Measurements from ENCODE around the gene AOPEP.

Gene AOPEP

DNA sequence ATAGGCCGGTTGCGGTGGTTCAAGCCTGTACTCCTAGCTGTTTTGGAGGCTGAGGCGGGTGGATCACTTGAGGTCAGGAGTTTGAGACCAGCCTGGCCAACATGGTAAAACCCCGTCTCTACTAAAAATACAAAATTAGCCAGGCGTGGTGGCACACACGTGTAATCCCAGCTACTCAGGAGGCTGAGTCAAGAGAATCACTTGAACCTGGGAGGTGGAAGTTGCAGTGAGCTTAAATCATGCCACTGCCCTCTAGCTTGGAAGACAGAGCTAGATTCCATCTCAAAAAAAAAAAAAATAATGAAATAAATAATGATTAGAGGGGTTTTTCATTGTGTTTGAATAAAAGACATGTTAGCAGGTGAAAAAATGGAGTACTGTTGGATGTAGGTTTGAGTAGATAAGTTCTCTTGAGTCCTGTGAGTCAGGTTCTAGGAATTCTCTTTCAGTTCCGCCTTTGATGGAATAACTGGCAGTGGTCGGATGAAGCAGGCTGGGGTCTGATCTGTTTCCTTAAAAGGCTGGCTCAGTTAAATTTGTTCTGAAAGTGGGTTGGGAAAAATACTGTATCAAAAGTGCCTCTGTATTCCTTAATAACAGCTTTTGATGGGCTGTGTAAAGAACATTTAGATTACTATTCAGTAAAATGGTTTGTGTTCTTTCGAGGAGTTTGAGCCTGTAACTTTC lies 73.2 kb downstream of the AOPEP start:
- in situ Hi-C loops (cut with MboI; ENCODE audit: low pct_unique_long_range_greater_than_20kb, low sequenced_read_pairs, unreplicated experiment): no loop called here
- no peak for TF ChIP-seq CTCF (IDR thresholded peaks at IDR 0.05; ENCODE audit: extremely low read depth, insufficient read depth, missing control alignments)
- DNase-seq (ENCODE audit: low spot score): no peak

- TF ChIP-seq CTCF (IDR thresholded peaks at IDR 0.05; ENCODE audit: extremely low read depth, insufficient read depth, missing control alignments): no peak
- in situ Hi-C loops (cut with MboI; ENCODE audit: low pct_unique_long_range_greater_than_20kb, low sequenced_read_pairs, unreplicated experiment): no loop called here
- no peak for DNase-seq (ENCODE audit: low spot score)
Observed at GRCh38 chr9:94800424-94801117, 74.1 kb downstream of the AOPEP start.

DNA sequence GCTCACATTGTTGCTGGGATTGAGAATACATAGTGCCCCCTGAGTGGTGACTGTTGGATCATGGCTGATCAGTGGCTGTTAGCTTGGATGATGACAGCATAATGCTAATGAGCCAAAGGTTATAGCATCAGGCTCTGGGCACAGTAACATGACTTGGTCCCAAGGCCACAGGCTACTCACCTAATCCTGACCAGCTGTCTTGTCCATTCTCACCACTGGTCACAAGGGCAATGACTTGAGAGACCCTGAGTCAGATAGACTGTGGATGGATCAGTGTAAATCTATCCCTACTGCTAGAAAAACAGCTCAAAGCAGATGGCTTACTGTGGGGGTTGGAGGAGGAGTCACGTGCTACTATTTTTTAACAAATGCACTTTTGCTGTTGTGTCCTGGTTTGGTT lies 74.7 kb downstream of the AOPEP start:
- in situ Hi-C loops (cut with MboI; ENCODE audit: low pct_unique_long_range_greater_than_20kb, low sequenced_read_pairs, unreplicated experiment): no loop called here
- no peak for DNase-seq (ENCODE audit: low spot score)
- no peak for TF ChIP-seq CTCF (IDR thresholded peaks at IDR 0.05; ENCODE audit: extremely low read depth, insufficient read depth, missing control alignments)

- in situ Hi-C loops (cut with MboI; ENCODE audit: low pct_unique_long_range_greater_than_20kb, low sequenced_read_pairs, unreplicated experiment): no loop called here
- no peak for DNase-seq (ENCODE audit: low spot score)
- no peak for TF ChIP-seq CTCF (IDR thresholded peaks at IDR 0.05; ENCODE audit: extremely low read depth, insufficient read depth, missing control alignments)
Observed at GRCh38 chr9:94801681-94802080, 75.2 kb downstream of the AOPEP start.

DNA sequence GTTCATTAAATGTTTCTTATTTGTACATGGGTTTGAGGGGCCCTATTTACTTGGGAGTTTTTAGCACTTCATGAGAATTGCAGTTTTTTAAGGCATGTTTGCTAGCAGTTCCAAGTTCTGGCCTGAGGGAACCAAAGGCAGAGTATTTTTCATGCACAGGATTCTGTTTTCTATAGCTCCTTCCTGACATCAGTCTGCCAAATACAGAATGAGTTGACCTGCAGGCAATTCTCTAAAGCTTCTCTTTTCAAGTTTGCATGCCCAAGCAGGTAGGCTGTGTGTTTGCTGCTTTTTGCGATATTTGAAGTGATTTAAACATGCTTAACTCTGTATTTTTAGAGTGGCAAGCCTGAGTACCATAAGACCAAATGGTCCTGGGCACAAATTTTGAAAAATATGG lies 75.8 kb downstream of the AOPEP start:
- in situ Hi-C loops (cut with MboI; ENCODE audit: low pct_unique_long_range_greater_than_20kb, low sequenced_read_pairs, unreplicated experiment): no loop called here
- no peak for TF ChIP-seq CTCF (IDR thresholded peaks at IDR 0.05; ENCODE audit: extremely low read depth, insufficient read depth, missing control alignments)
- no peak for DNase-seq (ENCODE audit: low spot score)

DNA sequence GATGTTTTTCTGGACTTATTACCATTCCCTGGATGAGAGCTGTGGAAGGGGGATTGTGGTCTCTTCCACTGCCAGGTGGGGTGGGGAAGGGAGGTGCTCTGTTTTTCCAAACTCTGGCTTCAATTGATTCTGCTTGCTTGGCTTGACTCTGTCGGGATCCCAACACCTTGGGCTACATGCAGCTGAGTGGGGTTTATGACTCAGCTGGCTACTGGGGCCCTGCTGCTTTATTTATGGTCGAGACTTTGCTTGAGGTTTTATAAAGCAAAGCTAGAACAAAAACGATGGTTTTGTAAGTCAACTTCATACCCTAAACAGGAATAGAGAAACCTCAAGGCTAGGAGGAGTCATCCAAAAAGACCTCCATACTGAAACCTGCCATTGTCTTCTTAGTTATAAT lies 76.3 kb downstream of the AOPEP start:
- peak; percentile 68 for DNase-seq (ENCODE audit: low spot score)
- in situ Hi-C loops (cut with MboI; ENCODE audit: low pct_unique_long_range_greater_than_20kb, low sequenced_read_pairs, unreplicated experiment): no loop called here

More for the DNA sequence above, 76.3 kb downstream of the AOPEP start:
- no peak for TF ChIP-seq CTCF (IDR thresholded peaks at IDR 0.05; ENCODE audit: extremely low read depth, insufficient read depth, missing control alignments)

Measured in GM13977 (cell line).